GM03348 (cell line): ENCODE data around the gene MAPKAPK3.

ENCODE experiments used
- DNase-seq: peaks from one replicate; pipeline ENCODE4 v3.0.0; 2012; ENCODE audit warnings: low spot score

MAPKAPK3 gene

GRCh38 chr3:50627407-50628051, 10.6 kb downstream of the MAPKAPK3 start:
- DNase-seq, result peak; percentile 72

DNA sequence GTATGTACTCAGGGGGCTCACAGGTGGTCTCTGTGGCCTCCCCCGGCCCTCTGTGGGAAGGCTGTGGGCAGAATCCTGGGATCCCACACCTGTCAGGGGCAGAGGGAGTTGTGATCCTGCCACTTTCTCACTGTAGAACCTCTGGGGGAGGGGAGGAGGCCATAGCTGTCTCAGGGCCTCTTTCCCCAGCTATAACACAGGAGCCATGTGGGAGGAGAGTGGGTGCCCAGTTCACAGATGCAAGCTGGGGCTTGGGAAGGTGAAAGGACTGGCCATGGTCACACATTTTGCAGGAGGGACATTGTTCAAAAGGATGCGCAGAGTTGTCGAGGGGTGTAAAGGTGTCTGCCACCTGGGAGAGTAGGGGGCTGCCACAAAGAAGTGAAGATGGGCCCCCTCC, 11.7 kb downstream of the MAPKAPK3 start:
- no peak for DNase-seq

GRCh38 chr3:50630394-50630793, 13.4 kb downstream of the MAPKAPK3 start:
- DNase-seq, result no peak

DNA sequence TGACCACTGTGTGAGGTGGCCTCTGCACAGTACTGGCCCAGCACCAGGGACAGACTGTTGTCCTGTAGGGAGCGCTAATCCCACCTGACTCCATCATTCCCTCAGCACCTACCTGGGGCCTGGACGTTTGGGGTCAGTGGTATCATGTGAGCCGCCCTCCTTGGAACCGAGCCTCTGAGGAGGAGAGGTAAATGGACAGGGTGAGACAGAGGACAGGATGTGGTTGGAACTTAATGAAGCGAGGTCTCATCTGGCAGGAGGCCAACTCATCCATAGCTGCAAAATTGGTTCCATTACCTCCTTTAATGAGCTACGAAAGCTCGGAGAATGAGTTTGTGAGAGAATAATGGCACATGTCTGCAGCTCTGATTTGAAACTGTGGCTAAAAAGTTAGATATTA, 13.9 kb downstream of the MAPKAPK3 start:
- no peak for DNase-seq

DNA sequence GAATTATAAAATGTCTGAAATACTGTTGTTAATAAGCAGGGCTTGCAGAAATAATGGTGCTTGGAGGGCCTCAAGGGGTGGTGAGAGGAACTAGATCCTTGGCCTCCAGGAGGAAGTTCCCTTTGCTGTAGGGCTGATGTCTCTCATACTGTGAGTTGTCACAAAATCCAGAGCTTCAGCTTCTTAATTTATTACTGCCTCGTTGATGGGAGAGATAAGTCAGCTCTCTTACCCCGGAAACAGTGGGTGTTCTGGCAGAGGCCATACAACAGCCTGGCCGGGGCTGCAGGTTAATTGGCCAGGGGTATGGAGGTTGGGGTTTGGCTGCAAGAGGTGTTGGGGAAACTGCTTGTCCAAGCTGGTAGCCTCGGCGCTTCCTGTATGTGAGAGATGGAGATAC, 15.5 kb downstream of the MAPKAPK3 start:
- peak; percentile 39 for DNase-seq

DNA sequence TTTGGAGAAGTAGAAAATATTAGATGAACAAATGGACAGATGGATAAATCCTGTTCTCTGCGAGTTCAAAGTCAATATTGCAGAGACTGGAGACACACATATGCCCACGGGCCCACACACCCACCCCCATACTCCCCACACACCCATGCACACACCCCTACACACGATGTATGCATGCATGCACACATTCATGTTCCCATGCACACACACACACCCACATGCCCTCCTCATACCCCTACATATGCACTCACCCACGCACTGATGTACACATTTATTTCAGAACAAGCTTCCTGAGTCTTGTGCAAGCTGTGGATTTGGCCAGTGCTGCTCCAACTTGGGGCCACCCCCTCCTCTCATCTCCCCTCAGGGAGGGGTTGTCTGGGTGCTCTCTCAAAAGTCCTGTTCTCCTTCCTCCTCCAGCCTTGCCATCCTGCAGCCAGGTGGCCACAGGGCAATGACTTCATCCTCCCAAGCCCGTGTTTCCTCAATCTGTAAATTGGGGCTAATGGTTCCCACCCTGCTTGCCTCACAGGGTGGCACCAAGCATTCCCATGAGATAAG, 16.4 kb downstream of the MAPKAPK3 start:
- DNase-seq, result no peak

DNA sequence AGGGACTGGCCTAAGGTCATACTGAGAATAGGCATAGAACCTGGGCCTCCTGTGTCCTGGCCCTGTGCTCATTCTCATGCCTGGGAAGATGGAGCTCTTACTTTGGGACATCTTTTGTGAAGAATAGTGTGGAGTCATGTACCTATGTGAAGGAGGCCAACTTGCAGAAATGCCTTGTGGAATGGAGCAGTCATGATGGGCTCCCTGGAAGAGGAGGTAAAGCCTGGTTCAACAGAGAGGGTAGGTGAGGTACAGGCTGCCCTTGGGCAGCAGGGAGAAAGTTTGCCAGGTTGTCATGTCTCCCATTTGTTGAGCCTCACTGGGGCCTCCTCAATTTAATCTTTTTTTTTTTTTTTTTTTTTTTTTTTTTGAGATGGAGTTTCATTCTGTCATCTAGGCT, 18.1 kb downstream of the MAPKAPK3 start:
- no peak for DNase-seq

DNA sequence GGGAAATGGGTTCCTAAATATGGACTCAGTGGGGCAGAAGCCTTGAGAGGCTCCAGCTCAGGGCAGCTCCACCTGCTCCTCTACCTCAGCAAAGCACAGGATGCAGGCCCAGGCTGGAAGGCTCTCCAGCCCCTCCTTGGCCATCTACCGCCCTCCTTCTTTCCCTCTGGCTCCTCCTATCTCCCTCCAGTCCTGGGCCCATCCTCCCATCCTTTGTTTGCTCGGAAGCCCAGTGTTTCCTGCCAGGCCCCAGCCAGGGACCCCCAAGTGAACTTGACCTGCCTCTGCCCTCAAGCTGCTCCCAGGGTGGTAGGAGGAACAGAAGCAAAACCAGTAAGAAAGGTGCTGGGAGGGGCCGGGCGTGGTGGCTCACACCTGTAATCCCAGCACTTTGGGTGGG, 20.1 kb downstream of the MAPKAPK3 start:
- no peak for DNase-seq

GRCh38 chr3:50637945-50638344, 21.0 kb downstream of the MAPKAPK3 start:
- DNase-seq, result no peak

- DNase-seq, result peak; percentile 88
These were observed 22.1 kb downstream of the MAPKAPK3 start for GRCh38 chr3:50639055-50639494.

- DNase-seq, result no peak
These were observed 25.4 kb downstream of the MAPKAPK3 start for GRCh38 chr3:50642382-50642781.

- no peak for DNase-seq
These were observed 27.6 kb downstream of the MAPKAPK3 start for GRCh38 chr3:50644561-50644960.

- no peak for DNase-seq
These were observed 28.4 kb downstream of the MAPKAPK3 start for GRCh38 chr3:50645378-50645777.

GRCh38 chr3:50648313-50648712, 31.4 kb downstream of the MAPKAPK3 start:
- no peak for DNase-seq

- DNase-seq, result no peak
These were observed 32.0 kb downstream of the MAPKAPK3 start for GRCh38 chr3:50648944-50649343.

DNA sequence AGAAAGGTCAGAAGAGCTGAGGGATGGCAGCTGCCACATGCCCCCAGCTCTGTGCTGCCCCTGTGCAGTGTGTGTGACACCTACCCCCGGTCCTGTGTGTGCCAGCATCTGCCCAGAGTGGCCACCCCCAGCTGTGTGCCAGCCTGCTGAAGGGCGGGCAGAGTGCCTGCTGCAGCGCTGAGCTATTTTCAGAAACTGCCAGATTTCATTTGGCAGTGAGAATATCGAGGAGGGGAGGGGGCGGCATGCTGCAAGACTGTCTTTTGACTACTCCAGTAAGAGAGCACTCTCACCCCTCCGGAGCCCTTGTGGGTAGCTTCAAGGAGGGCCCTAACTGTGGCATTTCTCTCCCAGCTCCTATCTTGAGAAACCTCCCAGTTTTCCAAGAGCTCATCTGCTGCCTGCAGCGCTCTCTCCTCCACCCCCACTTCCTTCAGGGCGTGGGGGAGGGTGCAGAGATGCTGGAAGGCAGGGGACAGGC, 32.5 kb downstream of the MAPKAPK3 start:
- no peak for DNase-seq

DNA sequence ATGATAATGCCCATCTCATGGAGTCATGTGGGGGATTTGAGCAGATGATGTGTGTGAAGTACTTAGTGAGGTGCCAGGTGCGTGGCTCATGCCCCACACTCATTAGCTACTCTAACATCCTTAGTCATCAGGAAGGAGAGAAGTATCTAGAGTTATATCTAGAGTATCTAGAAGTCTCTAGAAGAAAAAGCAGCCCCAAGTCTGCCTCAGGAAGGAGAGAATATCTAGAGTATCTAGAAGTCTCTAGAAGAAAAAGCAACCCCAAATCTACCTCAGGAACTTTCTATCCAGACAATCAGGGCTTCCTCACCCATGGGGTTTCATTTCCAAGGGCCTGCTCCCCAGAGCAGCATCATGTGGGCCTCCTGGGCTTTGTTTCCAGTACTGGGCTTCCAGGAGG, 33.1 kb downstream of the MAPKAPK3 start:
- no peak for DNase-seq

DNA sequence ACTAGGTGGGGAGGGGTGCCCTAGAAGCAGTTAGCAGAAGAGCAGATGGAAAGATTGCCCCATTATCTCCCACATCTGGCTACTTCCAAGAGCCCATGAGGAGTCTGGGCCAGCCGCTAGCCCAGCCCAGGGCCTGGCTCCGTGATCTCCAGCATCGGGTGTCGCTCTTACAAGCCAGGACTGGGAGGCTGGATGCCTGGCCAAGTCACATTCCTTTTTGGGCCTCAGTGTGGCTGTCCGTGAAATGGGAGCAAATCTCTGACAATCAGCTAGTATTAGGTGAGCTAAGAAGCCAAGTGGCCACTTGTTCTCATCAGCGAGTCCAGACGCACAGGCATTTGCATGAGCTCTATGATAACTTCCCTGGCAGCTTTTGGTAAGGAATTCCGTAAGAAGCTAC, 34.5 kb downstream of the MAPKAPK3 start:
- DNase-seq, result no peak

- no peak for DNase-seq
These were observed 35.1 kb downstream of the MAPKAPK3 start for GRCh38 chr3:50651920-50652529.

- DNase-seq, result no peak
These were observed 35.8 kb downstream of the MAPKAPK3 start for GRCh38 chr3:50652709-50653108.

- no peak for DNase-seq
These were observed 37.1 kb downstream of the MAPKAPK3 start for GRCh38 chr3:50653937-50654595.

DNA sequence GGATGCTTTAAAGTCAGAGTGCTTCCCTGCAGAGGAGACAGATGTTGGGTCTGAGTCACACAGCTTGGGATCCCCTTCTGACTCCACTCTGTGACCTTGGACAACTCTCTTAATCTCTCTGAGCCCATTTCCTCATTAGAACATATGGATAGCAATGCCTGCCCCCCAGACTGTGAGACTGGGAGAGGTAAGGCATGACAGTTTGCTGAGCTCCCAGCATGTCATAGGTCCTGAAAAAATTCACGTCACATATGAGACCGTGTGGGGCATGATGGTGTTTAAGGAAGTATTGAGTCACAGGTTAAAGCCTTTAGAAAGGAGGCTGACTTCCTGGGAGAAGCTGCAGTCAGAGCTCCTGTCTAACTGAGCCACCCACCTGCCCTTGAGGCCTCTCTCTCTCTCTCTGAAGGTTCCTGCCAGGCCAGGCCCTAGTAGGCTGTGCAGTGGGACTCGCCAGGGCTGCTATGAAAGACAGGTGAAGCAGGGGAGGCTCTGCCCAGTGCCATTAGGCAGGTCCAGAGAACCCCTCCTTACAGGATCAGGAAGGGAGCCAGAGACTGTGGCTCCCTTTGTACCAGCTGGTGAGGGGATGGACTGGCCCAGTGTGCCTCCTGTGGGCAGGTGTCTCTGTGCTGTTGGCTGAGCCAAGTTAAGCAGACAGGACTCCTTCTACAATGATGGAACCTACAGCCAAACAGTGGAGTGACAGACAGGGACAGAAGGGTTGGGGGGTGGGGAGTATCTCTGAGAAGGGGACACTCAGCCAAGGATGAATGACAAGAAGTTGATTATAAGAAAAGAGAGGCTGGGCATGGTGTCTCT, 38.3 kb downstream of the MAPKAPK3 start:
- no peak for DNase-seq
